Psoas muscle (tissue), 8 donors: ENCODE results near the gene ABTB1. TPM values are rescaled to one million over a fixed set of nuclear protein-coding genes. Genes with fewer than 3 reads are reported as not detected.

Source experiments
- ATAC-seq, 4 donors: fragments of 200-7000 bp; cut with Tn5 transposase; one replicate each; pipeline ENCODE4 v1.9.1; 2020; ENCODE audit warnings: moderate library complexity in 3 of 4, mild to moderate bottlenecking in 2 of 4
- DNase-seq, 2 donors: peaks; one replicate each; pipeline ENCODE4 v3.0.0-alpha.2; 2020
- H3K27ac ChIP-seq: fragments of 200-600 bp; one replicate; pipeline ENCODE4 v1.8.0; 2022
- H3K27me3 ChIP-seq, 3 donors: fragments of 200-600 bp in 1 of 3; one replicate each; pipeline versions ENCODE4 v1.6.1 to v1.8.0; 2013 to 2022; ENCODE audit warnings: low read length in 2 of 3, mild to moderate bottlenecking in 2 of 3, moderate library complexity in 1 of 3; ENCODE audit not compliant: insufficient read depth in 3 of 3
- H3K36me3 ChIP-seq, 2 donors: fragments of 200-600 bp in 1 of 2; one replicate each; pipeline versions ENCODE4 v1.6.1 to v1.8.0; 2013 to 2022; ENCODE audit warnings: low read depth in 1 of 2, mild to moderate bottlenecking in 1 of 2, moderate library complexity in 1 of 2; ENCODE audit not compliant: insufficient read depth in 1 of 2
- H3K4me1 ChIP-seq: fragments of 200-600 bp; one replicate; pipeline ENCODE4 v1.8.0; 2022
- H3K4me3 ChIP-seq: fragments of 200-600 bp; one replicate; pipeline ENCODE4 v1.8.0; 2022; ENCODE audit warnings: mild to moderate bottlenecking
- H3K9me3 ChIP-seq: fragments of 200-600 bp; one replicate; pipeline ENCODE4 v1.8.0; 2022
- WGBS, 3 donors: extraction: QIAGEN DNeasy Blood & Tissue Kit; methylation state at CpG; one replicate each; pipeline versions ENCODE4 v1.1.6 to v1.1.7; 2013; 5-methylcytosine and 5-hydroxymethylcytosine counted together
- intact Hi-C, 2 donors: fragments of 100-400 bp; cut with DNase I; formaldehyde crosslinking; loops; one replicate each; pipeline versions ENCODE4 v1.11.0 to v1.14.2; 2022
- polyA plus RNA-seq, 3 donors: library from polyadenylated mRNA; stranded (reverse); fragments of 200-250 nt; gene quantifications; one replicate each; pipeline ENCODE4 v1.2.3, GENCODE V29; 2013
- total RNA-seq, 4 donors: library from RNA; stranded (reverse); fragmentation: NEBNext Ultra II Directional in 2 of 4; extraction: Animal tissue kit (Norgen Biotek cat#: 25700) in 2 of 4; gene quantifications; one replicate each; pipeline versions ENCODE4 v1.2.1 to v1.2.4, GENCODE V29; 2021 to 2023
- TF ChIP-seq, protein P1 (sequence below): fragments of 200-600 bp; IDR thresholded peaks from one replicate; pipeline ENCODE4 v1.8.0; 2022; ENCODE audit warnings: antibody characterized with exemption
- donor health status: healthy with polysubstance abuse.
- donor health status: DM: no; HTN: no; CAD: no; lungs with moderate emphysema.
- donor health status: Bipolar disorder and iron deficiency.
- donor health status: healthy.
- donor health status: DM: yes; HTN: yes; CAD: no.
- donor health status: DM: no; HTN: no; CAD: no.
- donor health status: DM: no; HTN: no; CAD: no.
- donor health status: DM: yes; HTN: yes; CAD: no.

ABTB1 gene
- total and polyA plus RNA-seq, 7 donors: 22.8 to 34.5 (median 30.1) TPM

DNA sequence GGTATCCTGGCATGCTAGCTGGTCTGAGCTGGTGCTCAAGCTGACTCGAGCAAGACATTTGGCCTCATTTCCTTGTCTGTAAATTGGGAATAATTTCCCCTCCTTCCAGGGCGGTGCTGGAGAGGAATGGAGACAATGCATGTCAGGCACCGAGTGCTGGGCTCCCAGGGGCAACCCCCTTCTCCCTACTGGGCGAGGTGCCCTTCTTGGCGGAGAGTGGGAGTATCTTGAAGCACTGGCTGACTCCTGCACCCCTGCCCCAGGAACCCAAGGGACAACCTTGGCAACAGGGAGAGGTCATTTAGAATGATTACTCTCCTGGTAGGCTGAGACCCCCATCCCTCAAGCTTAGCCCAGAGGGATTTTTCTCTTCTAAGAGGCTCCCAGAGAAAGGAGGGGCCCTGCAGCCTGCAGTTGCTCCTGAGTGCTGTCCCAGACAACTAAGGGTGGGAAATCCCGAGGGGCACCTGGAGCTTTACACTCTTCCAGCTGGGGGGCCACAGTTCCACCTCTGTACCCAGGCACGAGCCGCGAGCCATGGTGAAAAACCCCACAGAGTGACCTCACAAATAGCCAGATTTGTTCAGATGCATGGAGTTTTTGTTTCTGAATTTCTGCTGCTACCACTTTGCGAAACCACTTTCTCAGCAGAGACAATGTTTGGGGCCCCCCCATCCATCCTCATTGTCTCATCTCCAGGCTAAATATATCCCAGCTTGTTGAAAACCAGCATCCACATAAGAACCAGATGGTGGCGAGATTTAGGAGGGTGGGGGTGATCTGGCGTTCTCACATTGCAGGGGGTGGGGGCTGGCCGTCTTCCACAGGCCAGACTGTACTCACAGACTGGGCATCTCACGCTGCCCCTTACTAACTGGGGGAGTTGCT, 44.8 kb downstream of the ABTB1 start:
- TF ChIP-seq, protein P1, sequence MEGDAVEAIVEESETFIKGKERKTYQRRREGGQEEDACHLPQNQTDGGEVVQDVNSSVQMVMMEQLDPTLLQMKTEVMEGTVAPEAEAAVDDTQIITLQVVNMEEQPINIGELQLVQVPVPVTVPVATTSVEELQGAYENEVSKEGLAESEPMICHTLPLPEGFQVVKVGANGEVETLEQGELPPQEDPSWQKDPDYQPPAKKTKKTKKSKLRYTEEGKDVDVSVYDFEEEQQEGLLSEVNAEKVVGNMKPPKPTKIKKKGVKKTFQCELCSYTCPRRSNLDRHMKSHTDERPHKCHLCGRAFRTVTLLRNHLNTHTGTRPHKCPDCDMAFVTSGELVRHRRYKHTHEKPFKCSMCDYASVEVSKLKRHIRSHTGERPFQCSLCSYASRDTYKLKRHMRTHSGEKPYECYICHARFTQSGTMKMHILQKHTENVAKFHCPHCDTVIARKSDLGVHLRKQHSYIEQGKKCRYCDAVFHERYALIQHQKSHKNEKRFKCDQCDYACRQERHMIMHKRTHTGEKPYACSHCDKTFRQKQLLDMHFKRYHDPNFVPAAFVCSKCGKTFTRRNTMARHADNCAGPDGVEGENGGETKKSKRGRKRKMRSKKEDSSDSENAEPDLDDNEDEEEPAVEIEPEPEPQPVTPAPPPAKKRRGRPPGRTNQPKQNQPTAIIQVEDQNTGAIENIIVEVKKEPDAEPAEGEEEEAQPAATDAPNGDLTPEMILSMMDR: no peak
- 68 to 69% (median 68%) methylated on average over 14 of the region's 14 CpGs for WGBS, 3 donors
- peaks cover 8% of the 10 kb centered on the region for H3K4me1 ChIP-seq
- peaks cover 0 to 48% of the 10 kb centered on the region in 2 donors for H3K36me3 ChIP-seq
- H3K9me3 ChIP-seq: no peaks in the 10 kb centered on the region
- intact Hi-C loops: no loop called here
- H3K27me3 ChIP-seq: no peaks in the 10 kb centered on the region
- no peak for ATAC-seq
- no peak overlapping the region for H3K4me3 ChIP-seq
- no peak for DNase-seq
- peak overlapping the region; percentile 13 for H3K27ac ChIP-seq

DNA sequence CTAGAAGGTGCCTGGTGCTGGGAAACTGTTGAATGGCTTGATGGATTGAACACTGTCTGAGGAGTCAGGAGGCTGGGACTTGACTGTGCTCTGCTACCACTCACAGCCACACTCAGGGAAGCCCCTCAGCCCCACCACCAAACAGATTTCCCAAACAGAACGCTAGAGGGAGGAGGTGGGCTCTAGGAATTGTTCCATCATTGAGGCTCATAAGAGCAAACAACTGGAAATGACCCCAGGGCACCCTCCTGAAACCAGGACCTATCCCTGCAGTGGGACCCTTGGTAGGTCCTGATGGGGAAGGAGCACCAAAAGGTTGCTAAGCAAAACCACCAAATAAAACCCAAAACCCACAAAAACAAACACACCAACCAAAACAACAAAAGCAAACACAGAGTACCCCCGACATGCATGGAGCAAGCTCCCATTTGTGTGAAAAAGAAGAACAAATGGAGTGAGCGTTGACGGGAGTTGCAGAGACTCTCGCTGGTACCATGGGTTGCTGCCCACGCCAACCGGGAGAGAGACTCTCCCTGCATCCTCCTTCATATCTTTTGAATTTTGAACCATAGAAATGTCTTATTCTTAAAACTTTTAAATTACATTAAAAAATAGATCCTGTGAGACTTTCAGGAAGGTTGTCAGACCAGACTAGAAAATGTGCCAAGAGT, 45.6 kb downstream of the ABTB1 start:
- H3K4me3 ChIP-seq: no peak overlapping the region
- peaks cover 8% of the 10 kb centered on the region for H3K4me1 ChIP-seq
- 88 to 92% (median 90%) methylated on average over 7 of the region's 7 CpGs for WGBS, 3 donors
- H3K36me3 ChIP-seq: peaks cover 0 to 48% of the 10 kb centered on the region in 2 donors
- no peak for ATAC-seq
- intact Hi-C loops: no loop called here
- no peaks in the 10 kb centered on the region for H3K9me3 ChIP-seq
- DNase-seq: no peak
- H3K27me3 ChIP-seq: no peaks in the 10 kb centered on the region
- TF ChIP-seq, protein P1: no peak
- H3K27ac ChIP-seq: no peak overlapping the region

GRCh38 chr3:127718916-127719290, 46.2 kb downstream of the ABTB1 start:
- DNase-seq: no peak
- H3K9me3 ChIP-seq: no peaks in the 10 kb centered on the region
- no peaks in the 10 kb centered on the region for H3K27me3 ChIP-seq
- H3K4me1 ChIP-seq: peaks cover 8% of the 10 kb centered on the region
- H3K36me3 ChIP-seq: peaks cover 0 to 48% of the 10 kb centered on the region in 2 donors
- TF ChIP-seq, protein P1: no peak
- intact Hi-C loops: no loop called here
- no peak for ATAC-seq
- 57 to 75% (median 65%) methylated on average over 3 of the region's 3 CpGs for WGBS, 3 donors
- no peak overlapping the region for H3K27ac ChIP-seq
- no peak overlapping the region for H3K4me3 ChIP-seq

GRCh38 chr3:127719369-127719768, 46.6 kb downstream of the ABTB1 start:
- Histone ChIP-seq H3K4me1 (peaks cover 8% of the 10 kb centered on the region), H3K4me3 (no peak overlapping the region), H3K27ac (no peak overlapping the region), H3K36me3 (peaks cover 0 to 48% of the 10 kb centered on the region in 2 donors), H3K27me3 (no peaks in the 10 kb centered on the region), H3K9me3 (no peaks in the 10 kb centered on the region)
- DNase-seq (no peak), ATAC-seq (no peak)
- TF ChIP-seq, protein P1: no peak
- intact Hi-C loops: no loop called here
- WGBS, 3 donors: 84 to 95% (median 88%) methylated on average over 8 of the region's 8 CpGs
